ENCODE results near the gene KRTAP5-1. TPM values are rescaled to one million over a fixed set of nuclear protein-coding genes. Genes with fewer than 3 reads are reported as not detected.
A peak's percentile ranks its signal among the peaks of the same experiment; 100 is the strongest.

Gene KRTAP5-1
- total RNA-seq, 2 donors from 2014 or later, result not detected

DNA sequence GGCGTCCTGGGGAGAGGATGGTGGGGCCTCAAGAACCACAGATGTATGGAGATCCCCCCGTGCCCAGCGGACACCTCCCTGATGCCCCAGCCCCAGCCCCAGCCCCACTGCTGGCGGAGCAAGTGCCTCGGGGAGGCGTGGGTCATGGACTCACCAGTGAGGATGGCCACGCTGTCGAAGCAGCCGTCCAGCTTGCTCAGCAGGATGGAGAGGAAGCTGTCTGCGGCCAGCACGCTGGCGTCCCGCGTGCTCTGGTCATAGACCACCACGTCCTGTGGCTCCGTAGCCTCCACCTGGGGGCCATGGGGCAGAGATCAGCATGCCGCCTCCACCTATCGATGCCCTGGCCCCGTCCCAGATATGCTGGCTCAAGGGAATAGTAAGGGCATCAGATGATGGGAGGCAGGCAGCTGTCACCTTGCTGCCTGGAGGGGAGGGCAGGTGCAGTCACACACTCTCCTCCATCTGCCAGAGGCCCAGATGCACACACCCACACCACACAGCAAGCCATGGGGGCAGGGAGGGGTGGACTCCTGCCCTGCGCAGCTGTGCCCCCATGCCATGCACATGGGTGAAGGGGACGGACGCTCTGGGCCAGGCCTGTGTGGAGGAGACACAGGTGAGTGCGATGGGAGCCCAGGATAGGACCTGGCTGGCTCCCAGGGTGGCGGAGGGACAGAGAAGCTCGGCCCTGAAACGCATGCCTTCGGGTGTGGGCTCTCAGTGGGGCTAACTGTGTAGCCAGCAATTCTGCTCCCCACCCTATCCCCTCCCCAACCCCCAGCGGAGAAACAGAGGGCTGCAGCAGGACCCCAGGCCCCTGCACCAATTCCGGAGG, 21.2 kb downstream of the KRTAP5-1 start:
- intact Hi-C loops (cut with DNase I), result no loop called here

DNA sequence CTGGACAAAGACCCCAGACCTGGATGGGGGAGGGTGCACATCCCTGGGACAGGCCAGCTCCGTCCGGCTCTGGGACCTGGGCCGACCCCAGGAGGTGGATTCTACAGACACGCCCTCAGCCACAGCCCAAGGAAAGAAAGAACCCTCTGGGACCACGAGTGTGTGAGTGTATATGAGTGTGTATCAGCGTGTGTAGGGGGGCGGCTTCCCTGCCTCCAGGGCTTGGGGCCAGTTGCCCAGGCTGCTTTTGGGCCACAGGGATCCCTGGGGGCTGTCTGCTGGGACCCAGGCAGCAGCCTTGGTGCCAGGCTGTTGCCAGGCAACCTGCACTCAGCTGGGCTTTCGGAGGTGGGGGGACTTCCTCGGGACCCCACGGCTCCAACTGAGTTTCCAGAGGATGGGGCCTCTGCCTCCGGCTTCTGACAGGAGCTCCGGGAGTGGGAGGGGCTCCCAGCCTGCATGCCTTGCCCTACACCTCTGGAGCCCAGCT, 21.9 kb downstream of the KRTAP5-1 start:
- intact Hi-C loops (cut with DNase I), result no loop called here
- DNase-seq (ENCODE audit: low spot score), result no peak

More for the DNA sequence above, 21.2 kb downstream of the KRTAP5-1 start:
- DNase-seq (ENCODE audit: low spot score), result no peak

DNA sequence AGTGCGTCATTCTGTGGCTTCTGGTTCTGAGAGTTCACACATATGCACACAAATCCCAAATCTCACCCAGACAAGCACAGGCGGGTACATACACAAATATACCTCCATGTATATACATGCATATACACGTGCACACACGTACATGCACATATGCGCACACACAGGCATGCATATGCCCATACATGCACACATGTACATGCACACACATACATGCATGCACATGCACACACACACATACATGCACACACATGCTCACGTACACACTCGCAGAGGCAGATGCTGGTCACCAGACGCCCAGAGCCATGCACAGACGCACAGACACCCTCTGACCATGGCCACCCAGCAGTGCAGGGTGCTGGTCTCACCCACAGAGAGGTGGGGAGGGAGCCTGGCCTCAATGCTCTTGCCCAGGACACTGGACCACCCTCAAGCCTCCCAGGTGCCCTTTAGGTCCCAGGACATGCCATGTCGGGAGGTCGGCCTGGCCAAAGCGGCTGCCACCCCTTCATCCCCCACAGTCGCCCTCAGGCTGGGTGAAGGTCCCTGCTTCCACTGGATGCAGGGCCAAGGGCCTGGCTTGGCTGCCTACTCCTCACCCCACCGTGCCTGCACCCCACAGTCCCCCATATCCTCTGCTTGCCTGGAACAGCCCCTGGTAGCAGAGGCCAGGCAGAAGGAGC, 22.5 kb downstream of the KRTAP5-1 start:
- intact Hi-C loops (cut with DNase I), result no loop called here
- no peak for DNase-seq (ENCODE audit: low spot score)

DNA sequence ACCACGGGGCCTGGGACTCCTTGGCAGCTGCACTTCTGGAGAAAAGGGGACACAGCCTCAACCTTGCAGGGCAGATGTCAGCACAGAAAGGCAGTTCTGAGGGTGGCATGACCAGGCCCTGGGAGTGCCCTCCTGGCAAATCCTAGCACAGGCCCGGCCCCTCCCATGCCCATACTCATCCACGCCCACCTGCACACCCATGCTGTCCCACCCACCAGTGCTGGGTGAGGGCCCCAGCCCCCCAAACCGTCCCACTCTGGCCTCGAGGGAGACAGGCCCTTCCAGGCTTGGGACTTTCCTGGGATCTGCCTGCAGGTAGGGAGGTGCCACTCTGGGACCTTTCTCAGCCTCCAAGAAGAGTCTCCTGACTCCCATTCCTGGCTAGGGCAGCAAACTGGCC, 23.1 kb downstream of the KRTAP5-1 start:
- intact Hi-C loops (cut with DNase I), result no loop called here
- no peak for DNase-seq (ENCODE audit: low spot score)

DNA sequence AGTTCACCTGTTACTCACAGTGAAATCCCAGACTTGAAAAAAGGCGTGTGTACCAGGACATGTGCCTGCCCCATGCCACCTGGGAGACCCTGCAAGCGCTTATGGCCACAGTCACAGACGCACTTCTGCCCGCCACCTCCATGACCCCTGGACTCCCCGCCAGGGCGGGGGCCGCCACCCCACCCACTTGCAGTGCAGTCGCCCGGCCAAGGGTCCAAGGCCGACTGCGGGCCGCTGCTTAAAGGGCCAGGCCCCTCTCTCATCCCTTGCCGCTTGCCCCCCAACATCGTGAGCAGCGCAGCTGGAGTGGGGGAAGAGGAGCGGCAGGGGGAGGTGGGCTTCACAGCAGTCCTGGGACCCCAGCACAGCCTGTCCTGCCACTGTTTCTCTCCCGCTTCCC, 23.8 kb downstream of the KRTAP5-1 start:
- no peak for DNase-seq (ENCODE audit: low spot score)
- intact Hi-C loops (cut with DNase I), result no loop called here

DNA sequence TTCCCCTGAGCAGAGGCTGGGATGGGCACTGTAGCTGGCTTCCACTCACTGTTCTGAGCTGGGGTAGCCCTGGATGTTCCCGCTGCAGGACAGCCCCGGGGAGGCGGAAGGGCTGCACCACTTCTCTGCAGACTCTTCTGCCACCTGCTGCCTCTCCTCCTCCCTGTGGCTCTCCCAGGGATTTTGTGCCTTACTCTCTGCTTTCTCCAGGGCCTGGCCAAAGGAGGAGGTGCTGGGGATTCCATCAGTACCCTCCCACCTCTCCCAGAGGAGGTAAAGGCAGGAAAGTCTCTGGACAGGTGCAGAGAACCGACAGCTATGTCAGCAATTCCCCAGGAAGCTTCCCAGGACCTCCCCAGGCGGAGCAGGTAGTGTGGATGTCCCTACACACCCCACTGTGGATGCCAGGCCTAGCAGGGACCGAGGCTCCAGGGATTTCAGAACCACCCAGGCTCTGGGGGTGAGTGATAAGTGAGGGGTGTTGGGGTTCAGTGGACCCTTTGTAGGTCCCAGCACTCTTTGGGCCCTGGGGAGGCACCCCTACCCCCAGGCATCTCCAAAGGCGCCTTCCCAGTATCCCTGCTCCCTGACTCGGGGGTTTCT, 24.3 kb downstream of the KRTAP5-1 start:
- intact Hi-C loops (cut with DNase I), result no loop called here
- no peak for DNase-seq (ENCODE audit: low spot score)

DNA sequence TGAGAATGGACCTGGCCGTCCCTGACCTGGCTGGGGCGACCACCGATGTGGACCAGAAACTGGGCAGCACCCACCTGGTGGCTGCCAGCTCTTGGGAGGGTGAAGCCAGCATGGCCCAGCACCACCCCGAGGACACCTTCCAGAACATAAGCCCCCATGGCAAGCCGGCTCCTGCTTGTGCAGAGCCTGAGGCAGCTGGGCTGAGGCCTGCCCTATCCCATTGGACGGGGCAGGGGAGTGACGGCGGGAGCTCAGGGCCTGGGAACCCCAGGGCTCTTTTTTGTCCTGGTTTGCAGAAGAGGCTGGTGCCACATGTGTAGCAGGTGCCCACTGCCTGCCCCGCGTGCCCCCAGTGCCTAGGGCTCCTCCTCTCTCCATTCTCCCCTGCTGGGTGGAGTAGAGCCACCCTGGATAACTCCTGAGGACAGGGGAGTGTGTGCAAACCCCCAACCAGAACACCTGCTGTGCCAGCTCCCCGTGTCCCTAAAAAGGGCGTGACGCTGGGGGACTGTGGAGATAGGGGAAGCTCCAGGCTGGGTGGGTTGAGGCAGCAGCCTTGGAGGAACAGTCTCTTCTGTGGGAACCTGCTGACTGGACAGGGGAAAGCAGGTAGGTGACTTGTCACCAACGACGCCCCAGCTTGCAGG, 25.0 kb downstream of the KRTAP5-1 start:
- no peak for DNase-seq (ENCODE audit: low spot score)
- intact Hi-C loops (cut with DNase I), result no loop called here

DNA sequence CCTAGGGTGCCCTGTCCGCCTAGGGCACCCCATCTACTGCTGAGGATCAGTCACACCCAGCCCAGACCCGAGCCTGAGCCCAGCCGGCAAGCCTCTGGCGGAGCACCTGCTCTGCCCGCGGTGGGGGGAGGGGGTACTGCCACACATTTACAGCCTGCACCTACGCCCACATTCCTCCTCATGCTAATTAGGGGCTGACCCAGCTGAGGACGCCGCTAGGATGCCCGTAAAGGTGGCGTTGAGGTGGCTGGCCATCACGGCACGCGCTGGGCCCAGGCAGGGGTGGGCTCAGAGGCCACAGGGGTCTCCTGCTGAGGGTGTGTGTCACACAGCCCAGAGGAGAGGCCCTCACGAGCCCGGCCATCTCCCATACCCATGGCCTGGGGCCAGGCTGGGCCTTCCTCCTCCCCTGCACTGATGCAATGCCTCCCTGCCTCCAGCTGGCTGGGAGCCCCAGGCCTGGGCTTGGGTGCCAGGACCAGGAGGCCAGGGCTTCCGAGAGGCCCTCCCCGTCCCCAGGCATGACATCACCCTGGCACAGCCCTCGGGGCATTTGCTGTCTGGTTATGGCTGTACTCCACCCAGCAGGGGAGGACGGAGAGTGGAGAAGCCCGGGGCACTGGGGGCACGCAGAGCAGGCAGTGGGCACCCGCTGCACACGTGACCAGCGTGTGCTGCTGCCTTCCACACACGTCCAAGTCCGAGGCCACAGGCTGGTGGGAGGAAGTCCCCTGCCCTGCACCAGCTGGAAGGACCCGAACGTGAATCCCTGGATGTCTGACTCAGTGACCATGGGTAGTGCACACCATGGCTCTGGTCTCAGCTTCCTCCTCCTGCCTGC, 25.8 kb downstream of the KRTAP5-1 start:
- intact Hi-C loops (cut with DNase I), result loop anchor here in 1 of 2 donors (10.0 kb wide), 1 partner anchor 835 kb away; no protein-coding TSS in a partner anchor
- DNase-seq (ENCODE audit: low spot score), result peak; percentile 95

DNA sequence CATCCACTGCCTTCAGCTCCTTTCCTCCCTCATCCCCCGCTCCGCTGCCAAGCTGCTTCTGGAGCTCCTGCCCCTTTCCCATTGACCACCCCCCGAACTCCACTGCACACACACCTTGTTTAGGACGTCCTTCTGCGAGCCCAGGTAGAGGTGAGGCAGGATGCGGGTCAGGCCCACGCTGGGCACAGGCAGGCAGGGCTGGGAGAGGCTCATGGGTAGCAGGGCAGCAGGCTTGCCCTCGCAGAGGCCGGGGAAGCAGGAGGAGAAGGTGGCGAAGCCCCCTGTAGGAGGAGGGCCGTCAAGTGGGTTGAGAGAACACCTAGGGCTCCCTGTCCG, 26.3 kb downstream of the KRTAP5-1 start:
- intact Hi-C loops (cut with DNase I), result loop anchor here in 1 of 2 donors (10.0 kb wide), 1 partner anchor 836 kb away; no protein-coding TSS in a partner anchor
- DNase-seq (ENCODE audit: low spot score), result no peak

DNA sequence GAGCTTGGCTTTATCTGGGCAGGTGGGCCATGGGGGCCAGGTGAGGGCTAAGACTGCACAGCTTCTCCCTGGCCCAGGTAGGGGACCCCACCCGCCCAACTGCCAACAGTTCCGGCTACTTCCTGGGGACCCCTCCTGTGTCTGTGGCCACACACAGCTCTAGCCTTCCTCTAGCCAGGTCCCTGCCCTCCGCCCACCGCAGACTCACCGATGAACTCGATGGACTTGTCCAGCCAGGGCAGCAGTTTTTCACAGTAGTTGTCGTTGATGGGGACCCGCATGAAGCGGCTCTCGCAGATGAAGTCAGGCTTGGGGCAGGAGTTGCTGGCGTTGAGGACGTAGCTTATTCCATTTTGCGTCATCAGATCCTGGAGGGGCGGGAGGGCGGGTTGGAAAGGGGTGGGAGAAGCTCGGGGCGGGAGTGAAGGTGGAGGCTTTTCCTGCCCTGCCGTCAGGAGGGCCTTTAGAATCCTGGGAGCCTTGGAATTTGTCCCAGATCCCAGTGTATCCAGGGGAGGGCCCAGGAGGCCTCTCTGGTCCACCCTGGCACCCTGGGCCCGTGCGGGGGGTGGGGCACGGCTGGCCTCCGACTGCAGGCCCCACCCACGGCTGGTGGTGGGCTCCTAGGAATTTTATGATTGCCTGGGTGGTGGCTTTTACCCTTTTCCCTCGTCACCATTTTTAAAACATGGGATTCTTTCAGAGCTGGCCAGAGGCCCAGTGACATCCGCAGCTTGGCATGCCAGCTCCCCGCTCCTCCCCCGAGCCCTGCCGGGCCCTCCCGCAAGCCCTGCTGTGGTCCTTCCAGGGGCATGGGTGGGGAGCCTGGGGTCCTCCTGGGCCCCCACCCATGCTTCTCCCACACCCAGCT, 26.9 kb downstream of the KRTAP5-1 start:
- intact Hi-C loops (cut with DNase I), result loop anchor here in 1 of 2 donors (10.0 kb wide), 1 partner anchor 837 kb away; no protein-coding TSS in a partner anchor
- DNase-seq (ENCODE audit: low spot score), result peak; percentile 88

DNA sequence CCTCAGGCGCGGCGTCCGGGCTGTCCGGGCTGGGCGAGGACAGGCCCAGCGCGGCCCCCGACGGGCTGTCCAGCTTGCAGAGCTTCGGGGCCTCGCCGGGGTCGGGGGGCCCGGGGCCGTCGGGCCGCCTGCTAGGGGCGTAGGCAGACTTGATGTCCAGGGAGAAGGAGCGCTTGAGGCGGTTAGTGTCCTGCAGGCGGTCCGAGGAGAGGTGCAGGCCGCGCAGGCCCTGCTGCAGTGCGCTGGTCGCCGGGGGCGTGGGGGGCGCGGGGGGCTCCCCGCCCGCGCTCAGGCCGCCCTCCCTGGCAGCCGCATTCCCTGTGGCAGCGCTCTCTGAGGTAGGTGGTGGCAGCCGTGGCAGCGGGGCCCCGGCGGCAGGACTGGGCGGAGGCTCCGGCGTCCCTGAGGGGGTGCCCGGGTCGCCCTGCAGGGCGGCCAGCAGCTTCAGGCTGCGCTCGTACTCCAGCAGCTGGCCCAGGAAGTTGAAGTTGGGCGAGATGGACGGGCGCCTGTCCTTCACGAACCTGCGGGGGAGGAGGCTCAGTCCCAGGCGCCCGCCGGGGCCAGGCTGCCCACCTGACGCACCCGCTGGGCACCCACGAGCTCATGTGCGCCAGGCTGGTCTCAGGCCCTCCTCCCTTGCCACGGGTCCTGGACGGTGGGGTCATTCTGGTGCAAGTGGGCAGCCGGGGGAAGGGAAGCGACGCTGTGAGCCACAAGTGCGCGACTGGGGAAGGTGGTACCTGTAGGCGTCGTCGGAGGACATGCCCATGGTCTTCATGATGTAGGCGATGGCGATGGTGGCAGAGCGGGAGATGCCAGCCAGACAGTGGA, 27.8 kb downstream of the KRTAP5-1 start:
- DNase-seq (ENCODE audit: low spot score), result no peak
- intact Hi-C loops (cut with DNase I), result loop anchor here in 1 of 2 donors (10.0 kb wide), 1 partner anchor 838 kb away; no protein-coding TSS in a partner anchor

DNA sequence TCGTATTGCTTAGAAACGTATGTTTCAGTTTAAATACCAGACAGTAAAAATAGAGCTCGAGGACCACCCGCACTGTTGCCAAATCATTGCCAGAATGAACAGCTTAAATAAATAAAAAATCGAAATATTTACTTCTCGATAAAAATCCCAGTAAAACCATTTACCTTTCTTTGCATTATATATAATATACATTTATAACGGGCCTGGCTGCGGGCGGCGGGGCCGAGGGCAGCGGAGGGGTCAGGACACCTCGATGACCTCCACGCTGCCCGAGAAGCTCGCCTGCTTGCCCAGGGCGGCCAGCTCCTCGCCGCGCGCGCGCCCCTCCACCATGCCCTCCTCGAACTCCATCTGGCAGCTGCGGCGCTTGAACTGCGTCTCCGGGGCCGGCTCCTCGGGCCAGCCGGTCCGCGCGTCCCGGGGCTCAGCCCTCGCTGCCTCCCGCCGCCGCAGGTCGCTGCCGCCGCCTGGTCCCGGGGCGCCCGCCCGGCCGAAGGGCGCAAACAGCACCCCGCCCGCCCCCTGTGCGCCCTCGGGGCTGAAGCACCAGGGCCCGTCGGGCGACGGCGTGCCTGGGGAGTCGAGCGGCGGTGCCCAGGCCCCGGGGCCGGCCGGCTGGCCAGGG, 28.7 kb downstream of the KRTAP5-1 start:
- intact Hi-C loops (cut with DNase I), result loop anchor here in 1 of 2 donors (10.0 kb wide), 1 partner anchor 838 kb away; no protein-coding TSS in a partner anchor
- DNase-seq (ENCODE audit: low spot score), result no peak

DNA sequence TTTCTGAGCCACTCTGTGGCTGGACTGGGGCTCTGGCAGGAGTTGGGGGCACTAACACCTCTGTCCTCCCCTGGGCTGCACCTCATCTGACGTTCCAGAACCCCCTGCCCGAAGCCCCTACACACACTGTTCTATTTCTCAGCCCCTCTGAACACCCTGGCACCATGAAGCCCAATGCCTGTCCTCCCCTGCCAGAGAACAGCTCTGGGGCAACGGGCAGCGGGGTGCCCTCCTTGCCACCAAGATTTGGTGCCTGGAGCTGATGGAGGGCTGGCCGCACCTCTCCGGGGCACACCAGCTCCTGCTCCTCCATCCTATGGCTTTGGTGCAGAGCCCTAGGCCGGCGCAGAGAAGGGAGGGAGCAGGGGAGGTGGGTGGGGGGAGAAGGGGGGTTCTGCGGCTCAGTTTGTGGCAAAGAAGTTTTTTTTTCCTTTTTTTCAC, 29.4 kb downstream of the KRTAP5-1 start:
- no peak for DNase-seq (ENCODE audit: low spot score)
- intact Hi-C loops (cut with DNase I), result loop anchor here in 1 of 2 donors (10.0 kb wide), 1 partner anchor 839 kb away; no protein-coding TSS in a partner anchor

DNA sequence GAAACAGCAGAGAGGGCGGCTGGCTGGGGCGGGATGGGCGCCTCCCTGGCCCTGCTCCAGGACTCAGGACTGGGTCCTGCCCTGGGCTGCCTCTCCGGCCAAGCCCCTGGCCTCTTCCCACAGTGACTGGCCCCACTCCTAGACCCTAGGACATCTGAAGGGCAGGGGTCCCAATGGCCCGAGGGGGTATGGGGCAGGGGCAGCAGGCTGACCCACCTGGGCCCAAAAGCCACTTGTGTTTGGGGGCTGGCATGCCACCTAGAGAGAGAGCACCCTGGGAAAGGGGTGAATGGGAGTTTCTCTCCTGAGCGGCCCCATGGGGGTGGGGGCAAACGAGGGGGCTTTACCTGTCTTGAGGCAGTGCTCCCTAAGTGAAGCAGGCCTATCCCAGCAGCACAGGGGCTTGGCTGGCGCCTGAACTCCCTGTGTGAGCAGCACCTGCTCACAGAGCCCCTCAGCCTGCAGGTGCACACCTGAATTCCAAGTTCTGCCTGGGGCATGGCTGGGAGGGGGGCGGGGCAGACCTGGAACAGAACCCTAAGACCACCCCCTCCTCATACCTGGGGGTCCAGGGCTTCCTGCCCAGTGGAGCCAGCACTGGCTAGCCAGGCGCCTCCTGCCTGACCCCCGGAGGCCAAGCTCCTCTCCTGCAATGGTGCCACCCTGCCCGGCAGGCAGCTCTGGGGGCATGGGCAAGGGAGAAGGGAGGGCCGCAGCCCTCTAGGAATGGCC, 29.9 kb downstream of the KRTAP5-1 start:
- DNase-seq (ENCODE audit: low spot score), result no peak
- intact Hi-C loops (cut with DNase I), result loop anchor here in 1 of 2 donors (10.0 kb wide), 1 partner anchor 840 kb away; no protein-coding TSS in a partner anchor

All from posterior vena cava (tissue), 2 donors.